ENCODE measurements around the gene MRGPRE. TPM values are rescaled to one million over a fixed set of nuclear protein-coding genes. Genes with fewer than 3 reads are reported as not detected.

The MRGPRE gene
- total RNA-seq, 1 experiment from 2014 or later, result not detected

DNA sequence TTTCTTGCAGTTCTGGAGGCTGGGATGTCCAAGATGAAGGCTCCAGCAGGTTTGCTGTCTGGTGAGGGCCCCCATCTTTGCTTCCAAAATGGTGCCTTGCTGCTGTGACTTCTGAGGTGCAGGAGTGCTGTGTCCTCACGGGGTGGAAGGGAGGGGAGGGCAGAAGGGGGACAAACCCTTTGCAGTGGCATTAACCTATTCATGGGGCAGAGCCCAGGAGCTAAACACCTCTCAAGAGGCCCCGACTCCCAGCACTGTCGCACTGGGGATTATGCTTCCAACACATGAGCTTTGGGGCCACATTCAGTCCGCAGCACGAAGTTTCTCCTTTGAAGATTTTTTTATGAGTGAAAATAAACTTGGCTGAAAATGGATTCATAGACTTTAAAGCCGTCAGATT is 41.6 kb downstream of the MRGPRE start:
- Histone ChIP-seq H4K91ac (ENCODE audit: insufficient read length, low read depth, low read length) (no peak overlapping the region), H2BK15ac (ENCODE audit: low read depth, low read length) (no peak overlapping the region), H3K27ac (ENCODE audit: insufficient read length, low read depth, low read length) (no peak overlapping the region), H3K14ac (ENCODE audit: insufficient read depth, low read length) (no peak overlapping the region), H3T11ph (ENCODE audit: low read length) (no peak overlapping the region), H2BK5ac (ENCODE audit: insufficient read length, low read length) (no peak overlapping the region), H3K9me3 (ENCODE audit: control insufficient read depth, low read depth, low read length) (no peaks in the 10 kb centered on the region), H3K23ac (ENCODE audit: insufficient read length, low read depth, low read length) (no peak overlapping the region), H3K79me1 (ENCODE audit: insufficient read depth, low read depth, low read length, poor library complexity, severe bottlenecking) (no peaks in the 10 kb centered on the region), H3K4me1 (ENCODE audit: insufficient read depth, low read length) (peaks cover 6% of the 10 kb centered on the region; the same call in 1 of the 2 replicates), H3K27me3 (ENCODE audit: insufficient read depth, low read length) (no peaks in the 10 kb centered on the region), H4K20me1 (ENCODE audit: control insufficient read depth, insufficient read depth, insufficient read length) (no peaks in the 10 kb centered on the region), H2BK12ac (ENCODE audit: insufficient read length, low read depth, low read length) (no peak overlapping the region), H3K4me2 (ENCODE audit: insufficient read depth, insufficient read length, low read length) (no peak overlapping the region), H2BK120ac (ENCODE audit: low read depth, low read length, poor library complexity, severe bottlenecking) (no peak overlapping the region), H3K4ac (ENCODE audit: low read depth, low read length) (no peak overlapping the region), H3K18ac (ENCODE audit: insufficient read length, low read depth, low read length) (no peak overlapping the region), H2BK20ac (ENCODE audit: low read depth, low read length, poor library complexity, severe bottlenecking) (no peak overlapping the region), H3K23me2 (ENCODE audit: insufficient read length, low read depth, low read length, poor library complexity, severe bottlenecking) (no peaks in the 10 kb centered on the region), H3K56ac (ENCODE audit: insufficient read length, low read depth, low read length) (no peak overlapping the region), H2AFZ (ENCODE audit: low read length) (no peak overlapping the region), H4K5ac (ENCODE audit: insufficient read length, low read depth, low read length) (no peak overlapping the region), H2AK5ac (ENCODE audit: insufficient read length, low read length) (no peak overlapping the region), H3K79me2 (ENCODE audit: insufficient read depth, low read length) (no peaks in the 10 kb centered on the region), H3K9ac (ENCODE audit: extremely low read depth, insufficient read length, low read length) (no peak overlapping the region), H4K8ac (replicated peaks; ENCODE audit: insufficient read length, low read depth, low read length) (no peak overlapping the region)
- peaks cover 43 to 58% of the 10 kb centered on the region in 2 experiments for H3K4me1 Mint-ChIP-seq
- TF ChIP-seq CTCF (conservative IDR thresholded peaks at IDR 0.05), result no peak
- H3K27ac Mint-ChIP-seq, result no peak overlapping the region
- H3K27me3 Mint-ChIP-seq (ENCODE audit: low read depth), result peaks cover 12% of the 10 kb centered on the region
- no CpG with 5 or more reads among the region's 6 CpGs for WGBS (ENCODE audit: extremely low coverage, insufficient read length, low lambda C conversion rate)
- H3K4me3 Mint-ChIP-seq, result no peak overlapping the region
- no peak for DNase-seq
- H3K36me3 Mint-ChIP-seq (ENCODE audit: insufficient read depth in 1 of 3, low read depth in 3 of 3), result no peaks in the 10 kb centered on the region; a peak in 1 of 7 replicates
- H3K9me3 Mint-ChIP-seq, result peaks cover 0 to 3% of the 10 kb centered on the region in 2 experiments; a peak in 2 of 5 replicates
